ENCODE results near the gene PLPPR2. TPM values are rescaled to one million over a fixed set of nuclear protein-coding genes. Genes with fewer than 3 reads are reported as not detected.
A peak's percentile ranks its signal among the peaks of the same experiment; 100 is the strongest.
"Not testable (repeated sequence)": the region's sequence is repeated elsewhere in the genome, so short reads cannot be mapped to it uniquely, and the experiment has no call there.

The PLPPR2 gene
- total and polyA plus RNA-seq, 3 experiments from 2014 or later = 1.2 to 2.2 (median 2.1) TPM

DNA sequence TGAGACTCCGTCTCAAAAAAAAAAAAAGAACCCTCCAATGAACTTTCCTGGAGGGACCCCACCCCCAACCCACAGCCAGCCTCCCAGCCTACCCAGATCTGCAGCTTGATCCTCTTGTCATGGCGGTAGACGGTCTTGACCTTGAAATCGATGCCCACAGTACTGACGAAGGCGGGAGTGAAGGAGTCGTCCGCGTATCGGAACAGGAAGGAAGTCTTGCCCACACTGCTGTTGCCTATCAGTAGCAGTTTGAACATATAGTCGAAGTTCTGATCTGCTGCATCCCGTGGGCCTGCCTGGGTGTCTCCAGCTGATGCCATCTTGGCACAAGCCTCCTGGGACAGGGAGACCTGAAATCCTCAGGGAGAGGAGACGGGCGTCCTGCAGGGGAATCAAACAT is 18.2 kb upstream of the PLPPR2 start:
- DNase-seq = no peak
- H3K36me3 ChIP-seq (ENCODE audit: insufficient read depth, low read length) = peaks cover 5% of the 10 kb centered on the region
- no peaks in the 10 kb centered on the region for H3K27me3 ChIP-seq (ENCODE audit: insufficient read depth, low read length, poor library complexity, severe bottlenecking)
- peak overlapping the region in 4 of 7 donors; percentile 24 to 72 (median 42) for H3K4me3 Mint-ChIP-seq
- H3K27ac ChIP-seq (ENCODE audit: low read depth, low read length) = no peak overlapping the region
- CTCF ChIA-PET = interaction anchor here (1.0 kb wide), 1 partner anchor 145 kb away, joined by 3 read pairs; no protein-coding TSS in a partner anchor
- H3K4me1 ChIP-seq (ENCODE audit: insufficient read depth, low read length) = peaks cover 26% of the 10 kb centered on the region
- H3K27me3 Mint-ChIP-seq = no peaks in the 10 kb centered on the region
- peak overlapping the region in 4 of 8 donors; percentile 46 to 93 (median 70) for H3K27ac Mint-ChIP-seq
- peaks cover 7 to 33% (median 21%) of the 10 kb centered on the region in 3 donors for H3K36me3 Mint-ChIP-seq
- H3K9me3 ChIP-seq (ENCODE audit: low read length) = no peaks in the 10 kb centered on the region
- no peak overlapping the region for H3K4me3 ChIP-seq (ENCODE audit: low read length)
- H3K9me3 Mint-ChIP-seq = no peaks in the 10 kb centered on the region
- H3K4me1 Mint-ChIP-seq = peaks cover 17 to 29% (median 24%) of the 10 kb centered on the region in 3 donors
- POLR2A ChIA-PET = no interaction called here

DNA sequence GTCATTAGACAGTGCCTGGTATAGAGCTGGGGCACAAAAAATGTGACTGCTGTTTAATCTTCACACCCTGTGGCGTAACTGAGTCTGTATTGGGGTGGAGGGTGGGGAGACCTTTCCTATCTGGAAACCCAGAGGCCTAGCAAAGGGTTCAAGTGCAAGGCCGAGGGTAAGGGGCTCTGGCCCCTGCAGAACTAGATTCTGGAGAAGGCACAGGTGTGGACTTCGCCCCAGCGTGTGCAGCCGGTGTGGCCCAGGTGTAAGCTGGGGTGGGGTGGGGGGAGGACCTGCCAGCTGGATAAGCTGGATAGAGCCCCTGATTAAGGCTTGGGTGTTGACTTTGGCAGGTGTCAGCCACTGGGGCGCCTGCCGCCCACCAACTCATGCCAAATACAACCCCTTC is 17.1 kb upstream of the PLPPR2 start:
- H3K27me3 Mint-ChIP-seq = no peaks in the 10 kb centered on the region
- Histone ChIP-seq H3K27ac (ENCODE audit: low read depth, low read length) (no peak overlapping the region), H3K27me3 (ENCODE audit: insufficient read depth, low read length, poor library complexity, severe bottlenecking) (no peaks in the 10 kb centered on the region), H3K9me3 (ENCODE audit: low read length) (no peaks in the 10 kb centered on the region), H3K4me1 (ENCODE audit: insufficient read depth, low read length) (peaks cover 26% of the 10 kb centered on the region), H3K36me3 (ENCODE audit: insufficient read depth, low read length) (peaks cover 5% of the 10 kb centered on the region), H3K4me3 (ENCODE audit: low read length) (no peak overlapping the region)
- H3K4me1 Mint-ChIP-seq = peaks cover 17 to 29% (median 24%) of the 10 kb centered on the region in 3 donors
- H3K36me3 Mint-ChIP-seq = peaks cover 6 to 33% (median 18%) of the 10 kb centered on the region in 3 donors
- no peaks in the 10 kb centered on the region for H3K9me3 Mint-ChIP-seq
- POLR2A ChIA-PET = no interaction called here
- DNase-seq = no peak
- CTCF ChIA-PET = interaction anchor here (1.1 to 3.7 kb wide), 2 partner anchors 43 to 97 kb away, joined by 3 to 13 read pairs; partner anchors contain the start of genes ODAD3 and PRKCSH
- H3K4me3 Mint-ChIP-seq = peak overlapping the region; percentile 24 to 90 (median 59)
- H3K27ac Mint-ChIP-seq = peak overlapping the region in 4 of 8 donors; percentile 27 to 84 (median 38)

DNA sequence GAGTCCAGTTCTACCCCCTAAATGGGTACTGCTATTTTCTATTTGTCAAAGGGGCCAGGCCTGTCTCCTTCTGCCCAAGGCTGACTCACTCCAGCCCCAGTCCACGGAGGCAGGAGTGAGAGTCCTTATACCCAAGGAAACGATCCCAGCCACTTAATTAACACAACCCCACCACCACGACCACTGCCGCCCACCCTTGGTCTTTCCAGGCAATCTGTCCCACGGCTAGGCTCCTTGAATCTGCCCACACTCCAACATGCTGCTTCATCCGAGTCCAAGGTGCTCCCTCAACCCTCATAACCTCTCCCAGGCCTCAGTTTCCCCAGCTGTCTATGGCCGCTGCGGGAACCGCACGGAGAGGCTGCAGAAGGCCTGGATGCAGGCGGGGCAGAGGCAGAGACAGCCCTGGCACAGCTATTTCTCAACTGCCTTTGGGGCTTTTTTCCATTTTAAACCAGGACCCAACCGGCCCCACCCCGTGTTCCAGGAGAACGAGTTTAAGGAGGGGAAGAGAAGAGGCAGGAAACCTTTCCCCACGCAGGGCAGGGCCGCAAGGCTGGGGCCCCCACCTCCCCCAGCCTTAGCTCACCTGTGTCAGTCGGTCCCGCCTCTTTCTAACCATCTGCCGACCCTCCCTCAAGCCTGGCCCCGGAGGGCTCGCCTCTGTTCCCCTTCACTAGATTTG is 16.5 kb upstream of the PLPPR2 start:
- Mint-ChIP-seq H3K4me3 (peak overlapping the region; percentile 73 to 90 (median 80)), H3K4me1 (peaks cover 17 to 29% (median 24%) of the 10 kb centered on the region in 3 donors), H3K9me3 (no peaks in the 10 kb centered on the region), H3K27me3 (no peaks in the 10 kb centered on the region), H3K27ac (peak overlapping the region in 6 of 8 donors; percentile 46 to 84 (median 76)), H3K36me3 (peaks cover 6 to 29% (median 18%) of the 10 kb centered on the region in 3 donors)
- Histone ChIP-seq H3K9me3 (ENCODE audit: low read length) (no peaks in the 10 kb centered on the region), H3K27ac (ENCODE audit: low read depth, low read length) (peak overlapping the region; percentile 31), H3K36me3 (ENCODE audit: insufficient read depth, low read length) (peaks cover 5% of the 10 kb centered on the region), H3K4me1 (ENCODE audit: insufficient read depth, low read length) (peaks cover 26% of the 10 kb centered on the region), H3K27me3 (ENCODE audit: insufficient read depth, low read length, poor library complexity, severe bottlenecking) (no peaks in the 10 kb centered on the region), H3K4me3 (ENCODE audit: low read length) (no peak overlapping the region)
- ChIA-PET POLR2A (interaction anchor here (1.4 kb wide), 1 partner anchor 37 kb away, joined by 6 read pairs; no protein-coding TSS in a partner anchor), CTCF (interaction anchor here (1.1 to 3.7 kb wide), 3 partner anchors 11 to 96 kb away, joined by 3 to 13 read pairs (median 3); partner anchors contain the start of genes ODAD3 and PRKCSH)
- no peak for DNase-seq

DNA sequence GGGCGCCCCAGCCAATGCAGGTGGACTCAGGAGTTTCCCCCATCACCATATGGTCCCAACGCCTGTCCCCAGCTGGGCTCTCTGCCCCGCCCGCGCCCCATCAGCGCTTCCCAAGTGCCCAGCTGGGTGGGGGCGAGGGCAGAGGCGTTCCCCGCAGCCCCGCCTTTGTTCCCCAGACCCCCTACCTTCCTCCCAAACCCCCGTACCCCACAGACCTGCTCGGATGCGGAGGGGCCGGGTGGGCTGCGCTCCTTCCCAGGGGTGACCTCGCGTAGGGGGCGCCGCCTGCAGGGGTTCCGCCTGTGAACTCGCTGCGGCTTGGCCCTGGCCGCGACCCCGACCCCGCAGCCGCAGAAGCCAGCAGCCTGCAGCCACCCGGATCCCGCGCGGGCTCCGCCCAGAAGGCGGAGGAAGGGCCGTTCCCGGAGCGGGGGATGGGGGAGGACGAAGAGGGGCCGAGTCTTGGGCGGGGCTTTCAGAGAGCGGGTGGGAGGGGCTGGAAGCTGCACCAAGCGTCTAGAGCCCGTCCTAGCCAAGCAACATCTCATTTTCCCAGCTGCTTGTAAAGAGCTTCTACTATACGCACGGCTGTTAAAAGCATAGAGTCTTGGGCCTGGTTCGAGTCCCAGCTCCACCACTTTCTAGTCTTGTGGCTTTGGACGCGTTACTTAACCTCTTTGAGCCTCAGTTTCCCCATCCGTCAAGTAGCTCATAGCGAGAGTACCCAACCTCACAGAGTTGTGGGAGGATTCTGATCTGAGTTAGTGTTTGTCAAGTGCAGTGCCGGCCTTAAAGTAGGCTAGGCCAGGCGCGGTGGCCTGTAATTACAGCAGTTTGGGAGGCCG is 15.8 kb upstream of the PLPPR2 start, which contains the start of gene RAB3D:
TSS of gene RAB3D (minus strand) at position 404 of the 845 bp plus-strand sequence. CDS start 2,258 bp downstream, outside the sequence.
- H3K9me3 ChIP-seq (ENCODE audit: low read length) = no peaks in the 10 kb centered on the region
- peak; percentile 48 to 79 (median 62) for DNase-seq
- Mint-ChIP-seq H3K36me3 (peaks cover 6 to 22% (median 13%) of the 10 kb centered on the region in 3 donors), H3K27me3 (peaks cover 0 to 2% of the 10 kb centered on the region in 2 donors), H3K27ac (peak within 1 kb of the TSS; percentile 46 to 87 (median 76)), H3K4me3 (peak within 1 kb of the TSS; percentile 73 to 90 (median 80)), H3K4me1 (peaks cover 20 to 33% (median 27%) of the 10 kb centered on the region in 3 donors), H3K9me3 (no peaks in the 10 kb centered on the region)
- POLR2A ChIA-PET = interaction anchor here (0.6 to 1.4 kb wide), 3 partner anchors 36 to 1250 kb away, joined by 3 to 8 read pairs (median 6); no protein-coding TSS in a partner anchor
- H3K4me3 ChIP-seq (ENCODE audit: low read length) = peak within 1 kb of the TSS; percentile 51
- peak within 1 kb of the TSS; percentile 31 for H3K27ac ChIP-seq (ENCODE audit: low read depth, low read length)
- CTCF ChIA-PET = interaction anchor here (1.1 to 3.7 kb wide), 3 partner anchors 12 to 96 kb away, joined by 3 to 13 read pairs (median 3); partner anchors contain the start of genes ODAD3 and PRKCSH
- peaks cover 26% of the 10 kb centered on the region for H3K4me1 ChIP-seq (ENCODE audit: insufficient read depth, low read length)
- H3K36me3 ChIP-seq (ENCODE audit: insufficient read depth, low read length) = peaks cover 5% of the 10 kb centered on the region
- no peaks in the 10 kb centered on the region for H3K27me3 ChIP-seq (ENCODE audit: insufficient read depth, low read length, poor library complexity, severe bottlenecking)

DNA sequence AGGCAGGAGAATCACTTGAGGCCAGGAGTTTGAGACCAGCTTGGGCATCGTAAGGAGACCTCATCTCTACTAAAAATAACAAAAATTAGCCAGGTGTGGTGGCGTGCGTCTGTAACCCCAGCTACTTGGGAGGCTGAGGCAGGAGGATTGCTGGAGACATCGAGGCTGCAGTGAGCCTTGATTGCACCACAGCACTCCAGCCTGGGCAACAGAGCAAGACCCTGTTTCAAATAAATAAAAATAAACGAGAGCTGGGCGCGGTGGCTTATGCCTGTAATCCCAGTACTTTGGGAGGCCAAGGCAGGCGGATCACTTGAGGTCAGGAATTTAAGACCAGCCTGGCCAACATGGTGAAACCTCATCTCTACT is 15.1 kb upstream of the PLPPR2 start:
- ChIA-PET POLR2A (interaction anchor here (0.6 to 1.4 kb wide), 3 partner anchors 35 to 1249 kb away, joined by 3 to 8 read pairs (median 6); no protein-coding TSS in a partner anchor), CTCF (interaction anchor here (1.2 to 3.7 kb wide), 2 partner anchors 12 to 41 kb away, joined by 3 to 13 read pairs; no protein-coding TSS in a partner anchor)
- H3K9me3 ChIP-seq (ENCODE audit: low read length); H3K27me3 Mint-ChIP-seq; H3K36me3 ChIP-seq (ENCODE audit: insufficient read depth, low read length); H3K27me3 ChIP-seq (ENCODE audit: insufficient read depth, low read length, poor library complexity, severe bottlenecking); H3K9me3 Mint-ChIP-seq; DNase-seq: not testable (repeated sequence)
- H3K4me3 ChIP-seq (ENCODE audit: low read length) = peak overlapping the region; percentile 51
- Mint-ChIP-seq H3K4me3 (peak overlapping the region; percentile 73 to 90 (median 80)), H3K36me3 (peaks cover 4 to 20% (median 10%) of the 10 kb centered on the region in 3 donors), H3K4me1 (peaks cover 21 to 35% (median 29%) of the 10 kb centered on the region in 3 donors), H3K27ac (peak overlapping the region in 6 of 8 donors; percentile 27 to 81 (median 56))
- H3K4me1 ChIP-seq (ENCODE audit: insufficient read depth, low read length) = peaks cover 27% of the 10 kb centered on the region
- H3K27ac ChIP-seq (ENCODE audit: low read depth, low read length) = peak overlapping the region; percentile 17

DNA sequence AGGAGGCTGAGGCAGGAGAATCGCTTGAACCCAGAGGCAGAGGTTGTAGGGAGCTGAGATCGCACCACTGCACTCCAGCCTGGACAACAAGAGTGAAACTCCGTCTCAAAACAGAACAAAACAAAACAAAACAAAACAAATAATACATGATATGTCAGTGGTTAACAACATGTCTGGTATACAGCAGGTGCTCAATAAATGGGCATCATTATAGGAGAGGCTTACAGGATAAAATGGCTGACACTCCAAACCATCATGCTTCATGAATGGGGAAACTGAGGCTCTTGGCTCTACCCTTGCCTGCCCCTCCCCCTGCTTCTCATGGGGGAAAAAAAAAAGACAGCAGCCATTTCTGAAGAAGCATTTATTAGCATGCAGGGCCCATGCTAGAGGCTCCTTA is 12.8 kb upstream of the PLPPR2 start:
- ChIA-PET POLR2A (no interaction called here), CTCF (no interaction called here)
- H3K27me3 Mint-ChIP-seq = peaks cover 0 to 2% of the 10 kb centered on the region in 2 donors
- no peak for DNase-seq
- H3K36me3 Mint-ChIP-seq = peaks cover 0 to 12% (median 0%) of the 10 kb centered on the region in 3 donors
- Histone ChIP-seq H3K4me3 (ENCODE audit: low read length) (no peak overlapping the region), H3K27ac (ENCODE audit: low read depth, low read length) (no peak overlapping the region), H3K36me3 (ENCODE audit: insufficient read depth, low read length) (no peaks in the 10 kb centered on the region), H3K4me1 (ENCODE audit: insufficient read depth, low read length) (peaks cover 38% of the 10 kb centered on the region), H3K9me3 (ENCODE audit: low read length) (no peaks in the 10 kb centered on the region), H3K27me3 (ENCODE audit: insufficient read depth, low read length, poor library complexity, severe bottlenecking) (no peaks in the 10 kb centered on the region)
- H3K9me3 Mint-ChIP-seq = peaks cover 0 to under 1% (median 0%) of the 10 kb centered on the region in 5 donors
- peak overlapping the region in 1 of 8 donors; percentile 86 for H3K27ac Mint-ChIP-seq
- peak overlapping the region in 2 of 7 donors; percentile 23 to 66 for H3K4me3 Mint-ChIP-seq
- peaks cover 36 to 53% (median 46%) of the 10 kb centered on the region in 3 donors for H3K4me1 Mint-ChIP-seq

DNA sequence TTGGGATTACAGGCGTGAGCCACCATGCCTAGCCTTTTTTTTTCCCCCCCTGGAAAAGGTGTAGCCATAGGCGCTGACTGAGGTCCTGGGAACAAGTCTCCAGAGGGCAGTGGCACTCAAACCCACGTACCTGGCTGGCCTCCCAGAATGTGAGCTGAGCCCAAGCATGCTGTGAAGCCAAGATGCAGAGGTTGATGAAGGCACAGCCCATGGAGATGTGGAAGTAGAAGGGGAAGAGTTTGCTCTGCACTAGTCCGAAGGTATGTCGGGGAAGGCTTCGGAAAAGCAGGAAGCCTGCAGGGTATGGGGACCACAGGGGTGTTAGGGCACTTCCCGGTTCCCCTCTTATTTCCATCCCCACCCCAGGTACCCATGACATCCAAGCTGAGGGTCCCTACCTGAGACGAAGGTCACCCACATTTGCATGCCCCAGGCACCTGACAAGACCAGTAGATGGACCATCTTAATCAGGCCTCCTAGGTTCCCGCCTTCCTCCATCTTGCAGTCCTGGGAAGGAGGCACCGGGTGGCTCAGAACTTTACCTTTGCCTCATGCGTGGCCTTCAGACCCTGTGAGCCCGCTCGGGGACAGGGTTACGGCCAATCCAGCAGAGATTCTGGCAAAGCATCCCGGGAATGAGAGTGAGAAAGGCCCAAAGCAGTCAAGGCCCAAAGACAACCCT is 10.0 kb upstream of the PLPPR2 start:
- Mint-ChIP-seq H3K27me3 (peaks cover 0 to 2% of the 10 kb centered on the region in 2 donors), H3K4me3 (peak overlapping the region; percentile 86 to 99 (median 95)), H3K9me3 (peaks cover 0 to 2% (median 0%) of the 10 kb centered on the region in 5 donors), H3K36me3 (peaks cover 2 to 12% (median 8%) of the 10 kb centered on the region in 3 donors), H3K4me1 (peaks cover 23 to 31% (median 30%) of the 10 kb centered on the region in 3 donors), H3K27ac (peak overlapping the region; percentile 69 to 97 (median 93))
- CTCF ChIA-PET = interaction anchor here (0.7 to 1.9 kb wide), 2 partner anchors 30 to 138 kb away, joined by 3 to 5 read pairs; partner anchors contain the start of gene SWSAP1
- DNase-seq = no peak
- Histone ChIP-seq H3K27ac (ENCODE audit: low read depth, low read length) (peak overlapping the region; percentile 72), H3K4me1 (ENCODE audit: insufficient read depth, low read length) (peaks cover 20% of the 10 kb centered on the region), H3K36me3 (ENCODE audit: insufficient read depth, low read length) (no peaks in the 10 kb centered on the region), H3K4me3 (ENCODE audit: low read length) (peak overlapping the region; percentile 85), H3K9me3 (ENCODE audit: low read length) (no peaks in the 10 kb centered on the region), H3K27me3 (ENCODE audit: insufficient read depth, low read length, poor library complexity, severe bottlenecking) (no peaks in the 10 kb centered on the region)
- POLR2A ChIA-PET = interaction anchor here (0.7 to 1.8 kb wide), 3 partner anchors 13 to 36 kb away, joined by 3 to 24 read pairs (median 8); partner anchors contain the start of gene SWSAP1
